Ishikawa (cell line): ENCODE data around the gene HOTAIR.

Experiments used
- CEBPB ChIP-seq: IDR thresholded peaks from 2 replicates; pipeline ENCODE4 v1.6.1; 2012
- CREB1 ChIP-seq: IDR thresholded peaks from 2 replicates; pipeline ENCODE4 v1.6.1; 2012; ENCODE audit warnings: low read depth
- EGR1 ChIP-seq: IDR thresholded peaks from 2 replicates; pipeline ENCODE4 v1.6.1; 2012
- EP300 ChIP-seq: IDR thresholded peaks from 2 replicates; pipeline ENCODE4 v1.6.1; 2012; ENCODE audit warnings: borderline replicate concordance
- FOXM1 ChIP-seq: IDR thresholded peaks from 2 replicates; pipeline ENCODE4 v1.6.1; 2012; ENCODE audit warnings: low read depth, borderline replicate concordance
- MAX ChIP-seq: IDR thresholded peaks from 2 replicates; pipeline ENCODE4 v1.6.1; 2012
- NFIC ChIP-seq: IDR thresholded peaks from 2 replicates; pipeline ENCODE4 v1.6.1; 2012
- RAD21 ChIP-seq: IDR thresholded peaks from 2 replicates; pipeline ENCODE4 v1.6.1; 2012; ENCODE audit warnings: low read depth
- REST ChIP-seq: IDR thresholded peaks from 2 replicates; pipeline ENCODE4 v1.6.1; 2012; ENCODE audit warnings: low read depth, mild to moderate bottlenecking
- TAF1 ChIP-seq: IDR thresholded peaks from 2 replicates; pipeline ENCODE4 v1.6.1; 2012; ENCODE audit warnings: low read depth, mild to moderate bottlenecking
- TCF12 ChIP-seq: IDR thresholded peaks from 2 replicates; pipeline ENCODE4 v1.6.1; 2012; ENCODE audit warnings: low read depth
- TEAD4 ChIP-seq: IDR thresholded peaks from 2 replicates; pipeline ENCODE4 v1.6.1; 2012
- USF1 ChIP-seq: IDR thresholded peaks from 2 replicates; pipeline ENCODE4 v1.6.1; 2012
- YY1 ChIP-seq: IDR thresholded peaks from 2 replicates; pipeline ENCODE4 v1.6.1; 2012; ENCODE audit warnings: low read depth

- TF ChIP-seq MAX (no peak), EGR1 (no peak), YY1 (no peak), EP300 (no peak), TAF1 (no peak), CREB1 (no peak), CEBPB (no peak), REST (no peak), RAD21 (no peak), NFIC (no peak), USF1 (no peak), FOXM1 (no peak), TEAD4 (no peak), TCF12 (no peak)
Observed at GRCh38 chr12:53997204-53998109, 22.7 kb upstream of the HOTAIR start.
